Mesenchymal stem cell (in vitro differentiated cells and primary cell): Measurements from ENCODE around the gene FOXI1.
A peak's percentile ranks its signal among the peaks of the same experiment; 100 is the strongest.

Source experiments
- DNase-seq: peaks from one replicate; pipeline ENCODE4 v3.0.0-alpha.2; 2013
- H2AFZ ChIP-seq: one replicate; pipeline ENCODE4 v1.6.1; 2013; ENCODE audit warnings: low read depth, mild to moderate bottlenecking, control low read depth, inconsistent platforms, low read length, moderate library complexity
- H2AK5ac ChIP-seq: 2 replicates; pipeline ENCODE4 v1.6.1; 2013; ENCODE audit warnings: low read length, moderate library complexity, mild to moderate bottlenecking, inconsistent platforms; ENCODE audit not compliant: severe bottlenecking
- H2BK120ac ChIP-seq: one replicate; pipeline ENCODE4 v1.6.1; 2013; ENCODE audit warnings: low read depth, mild to moderate bottlenecking, inconsistent platforms, low read length, moderate library complexity
- H2BK12ac ChIP-seq, 2 experiments: one replicate each; pipeline ENCODE4 v1.6.1; 2013; ENCODE audit warnings: inconsistent platforms in 2 of 2, low read length in 2 of 2, mild to moderate bottlenecking in 2 of 2, moderate library complexity in 2 of 2, control low read depth in 1 of 2
- H2BK15ac ChIP-seq: one replicate; pipeline ENCODE4 v1.6.1; 2013; ENCODE audit warnings: mild to moderate bottlenecking, low read depth, inconsistent platforms; ENCODE audit not compliant: poor library complexity, severe bottlenecking
- H2BK5ac ChIP-seq: 2 replicates; pipeline ENCODE4 v1.6.1; 2013; ENCODE audit warnings: low read depth, mild to moderate bottlenecking, low read length, control low read depth, inconsistent platforms; ENCODE audit not compliant: poor library complexity, severe bottlenecking
- H3K14ac ChIP-seq, 2 experiments: one replicate each; pipeline ENCODE4 v1.6.1; 2013; ENCODE audit warnings: inconsistent platforms in 2 of 2, low read length in 2 of 2, control low read depth in 1 of 2, mild to moderate bottlenecking in 1 of 2, moderate library complexity in 1 of 2
- H3K18ac ChIP-seq, 2 experiments: one replicate each; pipeline ENCODE4 v1.6.1; 2013; ENCODE audit warnings: inconsistent platforms in 2 of 2, low read length in 2 of 2, control low read depth in 1 of 2, low read depth in 1 of 2, mild to moderate bottlenecking in 1 of 2
- H3K23ac ChIP-seq, 2 experiments: one replicate each; pipeline ENCODE4 v1.6.1; 2013; ENCODE audit warnings: inconsistent platforms in 2 of 2, low read length in 2 of 2, mild to moderate bottlenecking in 2 of 2, moderate library complexity in 2 of 2, control low read depth in 1 of 2
- H3K27ac ChIP-seq: 2 replicates; pipeline ENCODE4 v1.5.1; 2013; ENCODE audit warnings: mild to moderate bottlenecking, moderate library complexity, low read length, control low read depth, inconsistent platforms; ENCODE audit not compliant: poor library complexity, severe bottlenecking
- H3K27me3 ChIP-seq, 2 experiments: 2 replicates each; pipeline versions ENCODE4 v1.6.1 to v1.7.0; 2013; ENCODE audit warnings: low read length in 2 of 2, mild to moderate bottlenecking in 2 of 2, moderate library complexity in 2 of 2, control low read depth in 1 of 2, inconsistent platforms in 1 of 2; ENCODE audit not compliant: control insufficient read depth in 1 of 2, insufficient read depth in 1 of 2
- H3K36me3 ChIP-seq, 2 experiments: 2 replicates each; pipeline versions ENCODE4 v1.6.1 to v1.7.0; 2013; ENCODE audit warnings: low read length in 2 of 2, control low read depth in 1 of 2, inconsistent platforms in 1 of 2, low read depth in 1 of 2, mild to moderate bottlenecking in 1 of 2; ENCODE audit not compliant: insufficient read depth in 2 of 2, control insufficient read depth in 1 of 2
- H3K4ac ChIP-seq, 2 experiments: one replicate each; pipeline ENCODE4 v1.6.1; 2013; ENCODE audit warnings: inconsistent platforms in 2 of 2, low read length in 2 of 2, mild to moderate bottlenecking in 2 of 2, moderate library complexity in 2 of 2, control low read depth in 1 of 2, low read depth in 1 of 2
- H3K4me1 ChIP-seq: 2 replicates; pipeline ENCODE4 v1.6.1; 2013; ENCODE audit warnings: low read depth, low read length, control low read depth; ENCODE audit not compliant: control insufficient read depth, insufficient read depth
- H3K4me2 ChIP-seq: 2 replicates; pipeline ENCODE4 v1.6.1; 2013; ENCODE audit warnings: low read length, mild to moderate bottlenecking, inconsistent platforms; ENCODE audit not compliant: poor library complexity, severe bottlenecking
- H3K4me3 ChIP-seq, 2 experiments: 2 replicates each; pipeline versions ENCODE4 v1.5.1 to v1.7.0; 2013; ENCODE audit warnings: low read length in 2 of 2, mild to moderate bottlenecking in 2 of 2, control low read depth in 1 of 2, low read depth in 1 of 2; ENCODE audit not compliant: insufficient read depth in 1 of 2
- H3K79me1 ChIP-seq: replicated peaks from 2 replicates; pipeline ENCODE4 v1.6.1; 2013; ENCODE audit warnings: mild to moderate bottlenecking, control low read depth, low read length, inconsistent platforms; ENCODE audit not compliant: poor library complexity, severe bottlenecking
- H3K9ac ChIP-seq: 2 replicates; pipeline ENCODE4 v1.7.0; 2013; ENCODE audit warnings: mild to moderate bottlenecking, low read length, moderate library complexity
- H3K9me3 ChIP-seq: 2 replicates; pipeline ENCODE4 v1.7.0; 2013; ENCODE audit warnings: mild to moderate bottlenecking, low read length; ENCODE audit not compliant: control insufficient read depth
- H4K8ac ChIP-seq: one replicate; pipeline ENCODE4 v1.6.1; 2013; ENCODE audit warnings: inconsistent platforms, mild to moderate bottlenecking, low read length, moderate library complexity
- H4K91ac ChIP-seq: one replicate; pipeline ENCODE4 v1.6.1; 2013; ENCODE audit warnings: mild to moderate bottlenecking, low read length, inconsistent platforms
- WGBS: methylation state at CpG from one replicate; pipeline ENCODE4 v1.1.7; 2013; ENCODE audit warnings: mixed read lengths; 5-methylcytosine and 5-hydroxymethylcytosine counted together

The FOXI1 gene

DNA sequence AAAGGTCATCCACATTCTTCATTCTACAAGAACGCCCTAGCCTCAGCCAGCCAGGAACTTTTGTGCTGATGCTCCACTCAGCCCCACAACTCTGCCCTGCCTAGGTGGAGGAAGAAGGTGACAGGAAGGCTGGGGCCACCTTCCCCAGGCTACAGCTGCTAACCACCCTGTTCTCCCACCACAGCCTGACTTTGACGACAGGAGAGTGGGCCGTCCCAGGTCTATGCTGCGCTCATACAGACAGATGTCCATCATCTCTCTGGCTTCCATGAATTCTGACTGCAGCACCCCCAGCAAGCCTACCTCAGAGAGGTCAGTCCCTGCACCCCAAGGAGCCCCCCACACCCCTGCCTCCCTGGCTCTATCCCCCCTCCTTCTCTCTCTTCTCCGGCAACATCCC is 28.2 kb upstream of the FOXI1 start:
- Histone ChIP-seq H2BK12ac (peak overlapping the region in 1 of 2 experiments; percentile 9), H3K36me3 (peaks cover 0 to 3% of the 10 kb centered on the region in 2 experiments), H3K27ac (no peak overlapping the region), H3K4me1 (no peaks in the 10 kb centered on the region), H3K9ac (no peak overlapping the region), H3K18ac (no peak overlapping the region), H2AFZ (no peak overlapping the region), H3K4ac (no peak overlapping the region), H3K9me3 (no peaks in the 10 kb centered on the region), H2BK5ac (no peak overlapping the region), H2BK120ac (no peak overlapping the region), H3K23ac (no peak overlapping the region), H2AK5ac (no peak overlapping the region), H2BK15ac (no peak overlapping the region), H3K4me3 (no peak overlapping the region), H3K27me3 (peaks cover 0 to 21% of the 10 kb centered on the region in 2 experiments), H3K14ac (no peak overlapping the region), H4K91ac (no peak overlapping the region), H3K4me2 (no peak overlapping the region), H3K79me1 (no peaks in the 10 kb centered on the region), H4K8ac (no peak overlapping the region)
- no peak for DNase-seq
- WGBS: 95% methylated on average over 5 of the region's 5 CpGs

DNA sequence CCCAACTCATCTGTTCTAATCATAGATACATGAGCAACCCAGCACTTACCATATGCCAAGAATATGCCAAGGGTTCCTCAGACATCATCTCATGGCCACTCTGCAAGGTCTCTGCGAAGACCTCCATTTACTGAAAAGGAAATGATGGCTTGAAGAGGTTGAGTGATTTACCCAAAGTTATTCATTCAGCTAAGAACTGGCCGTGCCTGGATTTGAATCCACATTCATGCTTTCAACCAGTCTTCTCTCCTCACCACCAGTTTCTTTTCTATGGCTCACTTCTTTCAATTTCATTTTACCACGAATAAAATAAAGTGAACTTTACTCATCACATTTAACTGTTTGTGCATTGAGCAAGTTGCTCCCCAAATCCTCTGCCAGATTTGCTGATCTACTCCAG is 27.2 kb upstream of the FOXI1 start:
- Histone ChIP-seq H3K4me1 (no peaks in the 10 kb centered on the region), H3K79me1 (no peaks in the 10 kb centered on the region), H3K18ac (no peak overlapping the region), H3K23ac (no peak overlapping the region), H3K36me3 (peaks cover 0 to 3% of the 10 kb centered on the region in 2 experiments), H3K27ac (no peak overlapping the region), H3K4ac (no peak overlapping the region), H2AFZ (no peak overlapping the region), H3K4me3 (no peak overlapping the region), H3K14ac (no peak overlapping the region), H2BK5ac (no peak overlapping the region), H4K8ac (no peak overlapping the region), H4K91ac (no peak overlapping the region), H3K9ac (no peak overlapping the region), H2AK5ac (no peak overlapping the region), H2BK120ac (no peak overlapping the region), H2BK15ac (no peak overlapping the region), H3K27me3 (peaks cover 0 to 21% of the 10 kb centered on the region in 2 experiments), H2BK12ac (no peak overlapping the region), H3K4me2 (no peak overlapping the region), H3K9me3 (no peaks in the 10 kb centered on the region)
- no peak for DNase-seq
- WGBS: 90% methylated on average over 3 of the region's 3 CpGs

DNA sequence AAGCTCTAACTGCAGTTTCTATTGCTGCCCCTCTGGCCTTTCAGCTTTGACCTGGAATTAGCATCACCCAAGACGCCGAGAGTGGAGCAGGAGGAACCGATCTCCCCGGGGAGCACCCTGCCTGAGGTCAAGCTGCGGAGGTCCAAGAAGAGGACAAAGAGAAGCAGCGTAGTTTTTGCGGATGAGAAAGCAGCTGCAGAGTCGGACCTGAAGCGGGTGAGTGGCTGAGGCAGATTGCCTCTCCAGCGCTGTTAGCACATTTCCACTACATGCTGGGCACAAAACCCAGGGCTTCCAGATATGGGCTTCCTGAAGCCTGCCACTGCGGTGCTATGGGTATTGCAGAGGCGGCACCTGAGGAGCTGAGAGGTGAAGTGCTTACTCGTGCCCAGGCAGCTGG is 26.8 kb upstream of the FOXI1 start:
- no peak for DNase-seq
- Histone ChIP-seq H3K79me1 (no peaks in the 10 kb centered on the region), H4K91ac (no peak overlapping the region), H3K9ac (no peak overlapping the region), H2BK12ac (no peak overlapping the region), H2AFZ (no peak overlapping the region), H2BK120ac (no peak overlapping the region), H3K36me3 (peaks cover 0 to 3% of the 10 kb centered on the region in 2 experiments), H3K4ac (no peak overlapping the region), H3K27me3 (peaks cover 0 to 25% of the 10 kb centered on the region in 2 experiments), H3K27ac (no peak overlapping the region), H3K4me2 (no peak overlapping the region), H2AK5ac (no peak overlapping the region), H3K23ac (no peak overlapping the region), H3K14ac (no peak overlapping the region), H3K4me3 (no peak overlapping the region), H3K4me1 (no peaks in the 10 kb centered on the region), H4K8ac (no peak overlapping the region), H3K9me3 (no peaks in the 10 kb centered on the region), H3K18ac (no peak overlapping the region), H2BK15ac (no peak overlapping the region), H2BK5ac (no peak overlapping the region)
- 92% methylated on average over 13 of the region's 13 CpGs for WGBS

DNA sequence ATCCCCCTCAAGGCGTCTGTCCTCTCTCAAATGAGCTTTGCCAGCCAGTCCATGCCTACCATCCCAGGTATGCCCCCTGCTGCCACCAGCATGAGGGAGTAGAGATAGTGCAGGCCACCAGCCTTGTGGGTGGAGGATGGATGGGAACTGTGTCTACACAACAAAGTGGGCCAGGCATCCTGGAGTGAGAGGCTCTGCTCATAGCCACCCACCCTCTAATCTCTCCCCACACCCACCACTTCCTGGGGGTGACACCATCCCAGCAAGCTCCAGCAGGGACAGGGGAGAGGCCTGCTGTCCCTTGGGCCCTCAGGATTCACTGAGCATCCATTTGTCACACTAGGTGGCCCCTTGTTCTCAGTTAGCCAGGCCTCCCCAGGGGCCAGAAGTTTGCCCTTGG is 25.5 kb upstream of the FOXI1 start:
- Histone ChIP-seq H2BK120ac (no peak overlapping the region), H3K36me3 (peaks cover 0 to 3% of the 10 kb centered on the region in 2 experiments), H3K27me3 (peaks cover 0 to 37% of the 10 kb centered on the region in 2 experiments), H2BK12ac (no peak overlapping the region), H3K9me3 (no peaks in the 10 kb centered on the region), H2AK5ac (no peak overlapping the region), H3K4me1 (no peaks in the 10 kb centered on the region), H3K23ac (no peak overlapping the region), H3K14ac (no peak overlapping the region), H3K18ac (no peak overlapping the region), H3K9ac (no peak overlapping the region), H3K4ac (no peak overlapping the region), H2AFZ (no peak overlapping the region), H3K4me2 (no peak overlapping the region), H3K4me3 (no peak overlapping the region), H2BK5ac (no peak overlapping the region), H4K8ac (no peak overlapping the region), H4K91ac (no peak overlapping the region), H3K79me1 (no peaks in the 10 kb centered on the region), H3K27ac (no peak overlapping the region), H2BK15ac (no peak overlapping the region)
- no peak for DNase-seq
- WGBS: no CpG with 5 or more reads among the region's 1 CpG
